GM21717 (cell line): ENCODE data around the gene LRRC8E.
"Not testable (repeated sequence)": the region's sequence is repeated elsewhere in the genome, so short reads cannot be mapped to it uniquely, and the experiment has no call there.

Experiments
- ATAC-seq: cut with Tn5 transposase; IDR thresholded peaks from one replicate; pipeline ENCODE4 v1.9.1; 2021; ENCODE audit warnings: mild to moderate bottlenecking, moderate library complexity; ENCODE audit not compliant: unreplicated experiment

The LRRC8E gene

GRCh38 chr19:7883796-7884570, 4.3 kb upstream of the LRRC8E start:
- ATAC-seq, result no peak

- ATAC-seq, result no peak
These were observed 2.5 kb upstream of the LRRC8E start for GRCh38 chr19:7885818-7886217.

DNA sequence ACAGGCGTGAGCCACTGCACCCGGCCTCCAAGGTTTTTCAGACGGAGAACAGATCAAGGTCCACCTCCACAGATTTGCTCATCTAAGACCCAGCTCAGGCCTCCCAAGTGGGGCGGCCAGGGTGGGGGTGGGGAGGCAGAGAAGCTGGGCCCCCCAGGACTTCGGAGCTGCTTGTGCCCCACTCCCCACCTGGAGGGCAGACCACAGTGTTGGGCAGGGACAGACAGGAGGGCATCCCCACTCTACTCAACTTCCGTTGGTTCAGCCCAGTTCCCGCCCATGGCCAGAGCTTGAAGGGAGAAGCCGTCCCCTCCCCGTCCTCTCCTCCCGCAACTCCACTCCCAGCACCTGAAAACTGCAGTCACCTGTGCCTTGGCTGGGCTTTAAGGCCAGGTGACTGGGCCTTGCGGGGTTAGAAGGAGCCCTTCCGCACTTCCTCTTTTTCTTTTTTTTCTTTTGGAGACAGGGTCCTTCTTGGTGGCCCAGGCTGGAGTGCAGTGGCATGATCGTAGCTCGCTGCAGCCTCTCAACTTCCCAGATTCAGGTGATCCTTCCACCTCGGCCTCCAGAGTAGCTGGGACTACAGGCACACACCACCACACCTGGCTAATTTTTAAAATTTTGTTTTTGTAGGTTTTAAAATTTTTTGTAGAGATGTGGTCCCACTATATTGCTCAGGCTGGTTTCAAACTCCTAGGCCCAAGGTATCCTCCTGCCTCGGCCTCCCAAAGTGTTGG, 734 bp upstream of the LRRC8E start:
- no peak for ATAC-seq

- no peak for ATAC-seq
These were observed 512 bp downstream of the LRRC8E start for GRCh38 chr19:7888826-7889217.

- ATAC-seq, result not testable (repeated sequence)
These were observed 5.2 kb downstream of the LRRC8E start for GRCh38 chr19:7893362-7894101.

DNA sequence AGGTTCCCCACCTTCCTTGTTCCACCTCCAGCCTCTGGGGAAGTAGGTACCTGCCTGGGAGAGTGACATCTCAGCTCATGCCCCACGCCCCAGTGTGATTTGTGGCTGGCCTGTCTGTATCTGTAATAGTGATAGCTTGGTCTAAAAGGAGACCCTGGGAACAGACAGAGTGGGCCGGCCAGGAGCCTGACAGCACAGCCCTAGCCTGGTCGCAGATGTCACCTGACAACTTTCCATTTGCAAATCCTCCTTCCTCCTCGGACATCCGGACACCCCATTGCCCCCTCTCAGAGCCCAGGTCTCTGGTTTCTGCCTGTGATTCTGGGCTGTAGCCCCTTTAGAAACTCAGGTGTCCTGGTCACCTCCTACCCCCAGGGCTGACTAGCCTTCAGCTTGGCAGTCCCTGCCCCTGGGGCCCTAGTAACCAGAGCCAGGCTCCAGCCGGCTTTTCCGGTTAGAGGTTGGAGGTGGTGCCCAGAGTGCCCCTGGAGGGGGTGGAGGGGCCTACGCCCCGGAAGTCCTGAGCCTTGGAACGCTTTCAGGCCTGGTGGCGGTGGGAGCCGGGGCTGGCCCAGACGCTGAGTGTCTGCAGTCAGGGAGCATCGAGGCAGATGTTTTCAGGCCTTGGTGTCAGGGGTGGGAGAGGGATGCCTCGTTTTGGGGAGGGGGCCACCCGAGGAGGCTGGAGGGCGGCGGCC, 6.5 kb downstream of the LRRC8E start:
- no peak for ATAC-seq

GRCh38 chr19:7895565-7895964, 7.3 kb downstream of the LRRC8E start:
- no peak for ATAC-seq

DNA sequence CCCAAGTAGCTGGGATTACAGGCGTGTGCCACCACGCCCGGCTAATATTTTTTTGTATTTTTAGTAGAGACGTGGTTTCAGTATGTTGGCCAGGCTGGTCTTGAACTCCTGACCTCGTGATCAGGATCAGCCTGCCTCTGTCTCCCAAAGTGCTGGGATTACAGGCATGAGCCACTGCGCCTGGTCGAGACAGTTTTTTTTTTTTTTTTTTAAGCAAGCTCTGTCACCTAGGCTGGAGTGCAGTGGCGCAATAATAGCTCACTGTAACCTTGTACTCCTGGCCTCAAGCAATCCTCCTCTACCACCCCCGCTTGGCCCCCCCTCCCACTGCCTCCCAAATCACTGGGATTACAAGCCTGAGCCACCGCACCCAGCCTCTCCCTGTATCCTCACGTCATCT, 9.0 kb downstream of the LRRC8E start:
- no peak for ATAC-seq

GRCh38 chr19:7898967-7899366, 10.7 kb downstream of the LRRC8E start:
- no peak for ATAC-seq

DNA sequence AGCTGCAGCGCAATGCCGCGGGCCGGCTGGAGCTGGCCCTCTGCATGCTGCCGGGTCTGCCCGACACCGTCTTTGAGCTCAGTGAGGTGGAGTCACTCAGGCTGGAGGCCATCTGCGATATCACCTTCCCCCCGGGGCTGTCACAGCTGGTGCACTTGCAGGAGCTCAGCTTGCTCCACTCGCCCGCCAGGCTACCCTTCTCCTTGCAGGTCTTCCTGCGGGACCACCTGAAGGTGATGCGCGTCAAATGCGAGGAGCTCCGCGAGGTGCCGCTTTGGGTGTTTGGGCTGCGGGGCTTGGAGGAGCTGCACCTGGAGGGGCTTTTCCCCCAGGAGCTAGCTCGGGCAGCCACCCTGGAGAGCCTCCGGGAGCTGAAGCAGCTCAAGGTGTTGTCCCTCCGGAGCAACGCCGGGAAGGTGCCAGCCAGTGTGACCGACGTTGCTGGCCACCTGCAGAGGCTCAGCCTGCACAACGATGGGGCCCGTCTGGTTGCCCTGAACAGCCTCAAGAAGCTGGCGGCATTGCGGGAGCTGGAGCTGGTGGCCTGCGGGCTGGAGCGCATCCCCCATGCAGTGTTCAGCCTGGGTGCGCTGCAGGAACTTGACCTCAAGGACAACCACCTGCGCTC, 11.6 kb downstream of the LRRC8E start:
- no peak for ATAC-seq

- no peak for ATAC-seq
These were observed 12.1 kb downstream of the LRRC8E start for GRCh38 chr19:7900401-7900870.

GRCh38 chr19:7900931-7901330, 12.6 kb downstream of the LRRC8E start:
- no peak for ATAC-seq

GRCh38 chr19:7901337-7901736, 13.0 kb downstream of the LRRC8E start:
- ATAC-seq, result no peak

GRCh38 chr19:7902796-7903243, 14.5 kb downstream of the LRRC8E start:
- ATAC-seq, result peak; percentile 11

DNA sequence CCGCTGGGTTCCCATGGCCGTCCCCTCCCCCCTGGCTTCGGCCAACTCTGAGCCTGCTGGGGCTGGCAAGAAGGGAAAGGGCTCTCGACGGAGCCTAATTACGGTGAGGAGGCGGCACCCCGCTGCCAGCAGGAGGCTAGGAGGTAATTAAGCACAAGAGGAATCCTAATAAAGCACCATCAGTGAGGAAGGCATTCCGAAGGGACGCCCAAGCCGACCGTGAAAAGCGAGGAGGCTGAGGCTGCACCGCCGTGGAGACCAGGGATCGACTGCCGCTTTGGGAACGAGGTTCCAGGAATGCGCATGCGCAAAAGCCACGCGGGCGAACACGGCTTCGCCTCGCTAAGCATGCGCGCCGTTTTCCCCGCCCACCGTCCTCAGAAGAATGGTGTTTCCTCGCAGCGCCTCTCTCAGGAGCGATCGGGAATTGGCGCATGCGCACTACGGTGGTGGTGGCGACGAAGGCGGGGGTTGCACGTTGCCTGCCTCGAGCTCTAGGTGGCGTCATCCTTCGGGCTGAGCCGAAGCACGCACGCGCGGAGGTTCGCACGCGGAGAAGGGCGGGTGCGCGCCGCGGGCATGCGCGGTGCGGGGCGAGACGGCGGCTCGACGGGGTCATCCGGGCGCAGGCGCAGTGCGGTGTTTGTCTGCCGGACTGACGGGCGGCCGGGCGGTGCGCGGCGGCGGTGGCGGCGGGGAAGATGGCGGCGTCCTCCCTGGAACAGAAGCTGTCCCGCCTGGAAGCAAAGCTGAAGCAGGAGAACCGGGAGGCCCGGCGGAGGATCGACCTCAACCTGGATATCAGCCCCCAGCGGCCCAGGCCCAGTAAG, 15.1 kb downstream of the LRRC8E start, which contains the start of gene MAP2K7:
TSS of gene MAP2K7 (plus strand) at position 634 of the 830 bp plus-strand sequence. CDS start at position 702, 68 bp downstream.
- ATAC-seq, result peak; percentile 63

DNA sequence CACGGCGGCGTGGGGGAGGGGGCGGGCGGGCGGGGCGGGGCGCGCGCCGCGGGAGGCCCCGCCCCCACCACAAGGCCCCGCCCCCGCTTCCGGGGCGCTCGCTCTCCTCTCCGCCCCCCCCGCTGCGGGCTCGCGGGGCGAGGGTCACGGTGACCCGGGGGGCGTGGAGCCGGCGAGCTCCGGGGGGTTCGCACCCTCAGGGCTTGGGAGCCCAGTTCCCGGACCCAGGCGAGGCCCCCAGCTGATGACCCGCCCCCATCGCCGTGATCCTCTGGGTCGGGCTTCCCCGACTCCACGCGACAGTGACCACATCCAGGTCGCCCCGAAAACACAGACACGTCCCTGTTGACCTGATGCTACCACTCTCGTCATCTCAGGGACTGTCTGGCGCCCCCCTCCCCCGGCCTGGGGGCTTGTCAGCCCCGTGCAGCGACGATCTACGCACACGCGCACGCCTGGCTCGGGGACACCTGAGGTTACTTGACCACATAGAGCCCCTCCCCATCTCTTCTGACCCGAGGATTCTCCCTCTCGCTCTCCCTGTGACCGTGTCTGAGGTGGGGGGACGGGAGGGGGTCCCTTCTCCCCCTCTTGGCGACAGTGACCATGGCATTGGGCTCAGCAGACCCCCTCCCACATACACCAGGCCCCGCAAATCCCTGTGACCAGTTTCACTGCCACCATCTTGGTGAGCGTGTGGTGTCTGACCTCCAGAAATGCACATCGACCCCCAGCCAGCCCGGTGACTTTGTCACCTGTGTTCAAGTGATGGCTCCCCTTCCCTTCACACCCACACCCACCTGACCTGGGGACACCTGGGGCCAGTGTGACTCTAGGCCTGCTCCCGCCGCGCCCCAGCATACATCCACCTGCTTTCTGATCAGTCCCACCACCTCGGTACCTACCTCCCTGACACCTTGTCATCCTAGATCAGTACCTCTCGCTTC, 16.0 kb downstream of the LRRC8E start:
- ATAC-seq, result peak; percentile 13

DNA sequence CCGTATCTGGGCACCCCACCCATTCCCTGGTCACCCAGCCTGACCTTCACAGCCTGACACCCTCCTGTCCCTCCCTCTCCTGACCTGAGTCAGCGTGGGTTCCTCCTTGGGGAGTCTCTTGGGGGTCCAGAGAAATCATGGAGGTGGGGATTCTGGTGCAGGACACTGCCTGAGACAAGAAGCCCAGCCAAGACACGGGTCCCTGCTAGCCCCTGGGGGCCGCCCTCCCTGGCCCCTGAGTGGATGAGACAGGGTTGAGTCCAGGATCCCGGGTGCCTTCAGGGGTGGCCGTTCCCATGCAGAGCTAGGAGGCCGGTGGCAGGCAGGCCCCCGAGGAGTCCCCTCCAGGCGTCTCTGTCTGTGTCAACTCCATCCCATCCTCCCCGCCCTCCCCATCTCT, 17.0 kb downstream of the LRRC8E start:
- no peak for ATAC-seq

- no peak for ATAC-seq
These were observed 17.5 kb downstream of the LRRC8E start for GRCh38 chr19:7905859-7906258.
